Thymus (tissue), 11 donors: Measurements from ENCODE around the gene MED4. TPM values are rescaled to one million over a fixed set of nuclear protein-coding genes. Genes with fewer than 3 reads are reported as not detected.
A peak's percentile ranks its signal among the peaks of the same experiment; 100 is the strongest.

ENCODE experiments used
- DNase-seq, 9 donors: peaks; one replicate each; pipeline ENCODE4 v3.0.0-alpha.2; 2013; ENCODE audit warnings: low spot score in 9 of 9, low read depth in 6 of 9, missing footprints in 1 of 9
- H3K27ac ChIP-seq, 2 donors: one replicate each; pipeline ENCODE4 v1.5.1; 2013; ENCODE audit warnings: control low read depth in 1 of 2, low read depth in 1 of 2, low read length in 1 of 2, mild to moderate bottlenecking in 1 of 2, moderate library complexity in 1 of 2
- H3K27me3 ChIP-seq, 2 donors: one replicate each; pipeline ENCODE4 v1.5.1; 2013; ENCODE audit warnings: low read length in 1 of 2; ENCODE audit not compliant: control insufficient read depth in 2 of 2, insufficient read depth in 1 of 2
- H3K36me3 ChIP-seq, 2 donors: one replicate each; pipeline ENCODE4 v1.5.1; 2013; ENCODE audit warnings: low read length in 1 of 2, mild to moderate bottlenecking in 1 of 2, moderate library complexity in 1 of 2; ENCODE audit not compliant: control insufficient read depth in 2 of 2, insufficient read depth in 2 of 2
- H3K4me1 ChIP-seq, 2 donors: one replicate each; pipeline ENCODE4 v1.5.1; 2013; ENCODE audit warnings: low read length in 2 of 2; ENCODE audit not compliant: control insufficient read depth in 2 of 2, insufficient read depth in 2 of 2
- H3K4me3 ChIP-seq, 2 donors: one replicate each; pipeline ENCODE4 v1.5.1; 2013; ENCODE audit warnings: low read length in 2 of 2, control low read depth in 1 of 2, mild to moderate bottlenecking in 1 of 2
- H3K9me3 ChIP-seq, 2 donors: one replicate each; pipeline ENCODE4 v1.5.1; 2013; ENCODE audit warnings: low read length in 1 of 2, mild to moderate bottlenecking in 1 of 2; ENCODE audit not compliant: control insufficient read depth in 2 of 2, insufficient read depth in 1 of 2
- WGBS: extraction: QIAGEN DNeasy Blood & Tissue Kit; methylation state at CpG from one replicate; pipeline ENCODE4 v1.1.7; 2013; 5-methylcytosine and 5-hydroxymethylcytosine counted together
- polyA plus RNA-seq: library from polyadenylated mRNA; stranded (reverse); fragments of 200-250 nt; gene quantifications from one replicate; pipeline ENCODE4 v1.2.3, GENCODE V29; 2013
- total RNA-seq: library from RNA; stranded (reverse); fragments of 120-200 nt; gene quantifications from one replicate; pipeline ENCODE4 v1.2.4, GENCODE V29; 2013
- donor health status: healthy.

The MED4 gene
- total and polyA plus RNA-seq, 2 donors: 45.3 to 97.3 TPM

GRCh38 chr13:48110132-48110868, 15.4 kb upstream of the MED4 start:
- 89% methylated on average over 3 of the region's 3 CpGs for WGBS
- H3K4me1 ChIP-seq: no peaks in the 10 kb centered on the region
- no peaks in the 10 kb centered on the region for H3K36me3 ChIP-seq
- H3K27me3 ChIP-seq: no peaks in the 10 kb centered on the region
- no peak for DNase-seq
- H3K9me3 ChIP-seq: peaks cover 0 to 1% of the 10 kb centered on the region in 2 donors
- peak overlapping the region in 1 of 2 donors; percentile 10 for H3K27ac ChIP-seq
- no peak overlapping the region for H3K4me3 ChIP-seq

- Histone ChIP-seq H3K36me3 (no peaks in the 10 kb centered on the region), H3K4me3 (no peak overlapping the region), H3K9me3 (no peaks in the 10 kb centered on the region), H3K27ac (no peak overlapping the region), H3K4me1 (no peaks in the 10 kb centered on the region), H3K27me3 (no peaks in the 10 kb centered on the region)
- 84% methylated on average over 4 of the region's 4 CpGs for WGBS
- DNase-seq: no peak
Measured at GRCh38 chr13:48108106-48108505, 13.2 kb upstream of the MED4 start.

GRCh38 chr13:48097793-48098192, 2.9 kb upstream of the MED4 start:
- WGBS: 95% methylated on average over 4 of the region's 4 CpGs
- Histone ChIP-seq H3K27me3 (no peaks in the 10 kb centered on the region), H3K9me3 (peaks cover 0 to 5% of the 10 kb centered on the region in 2 donors), H3K36me3 (no peaks in the 10 kb centered on the region), H3K4me1 (peaks cover 8 to 12% of the 10 kb centered on the region in 2 donors), H3K4me3 (no peak overlapping the region), H3K27ac (no peak overlapping the region)
- DNase-seq: no peak

- Histone ChIP-seq H3K27me3 (no peaks in the 10 kb centered on the region), H3K36me3 (no peaks in the 10 kb centered on the region), H3K27ac (no peak overlapping the region), H3K4me1 (peaks cover 8 to 12% of the 10 kb centered on the region in 2 donors), H3K9me3 (peaks cover 0 to 5% of the 10 kb centered on the region in 2 donors), H3K4me3 (no peak overlapping the region)
- WGBS: 89% methylated on average over 3 of the region's 3 CpGs
- DNase-seq: no peak
Measured at GRCh38 chr13:48096670-48097069, 1.8 kb upstream of the MED4 start.

- peak in 3 of 9 donors; percentile 9 to 24 (median 18) for DNase-seq
Measured at GRCh38 chr13:48094404-48094780, 512 bp downstream of the MED4 start.

GRCh38 chr13:48093588-48093987, 1.3 kb downstream of the MED4 start:
- WGBS: 91% methylated on average over 9 of the region's 9 CpGs
- peaks cover 0 to 2% of the 10 kb centered on the region in 2 donors for H3K36me3 ChIP-seq
- H3K4me3 ChIP-seq: peak overlapping the region; percentile 96 to 100
- H3K9me3 ChIP-seq: peaks cover 0 to 5% of the 10 kb centered on the region in 2 donors
- DNase-seq: no peak
- H3K27me3 ChIP-seq: no peaks in the 10 kb centered on the region
- H3K27ac ChIP-seq: no peak overlapping the region
- peaks cover 8 to 12% of the 10 kb centered on the region in 2 donors for H3K4me1 ChIP-seq

More at GRCh38 chr13:48094404-48094780, 512 bp downstream of the MED4 start:
- Histone ChIP-seq H3K9me3 (peaks cover 0 to 5% of the 10 kb centered on the region in 2 donors), H3K27ac (peak overlapping the region; percentile 79 to 83), H3K36me3 (peaks cover 0 to 1% of the 10 kb centered on the region in 2 donors), H3K4me1 (peaks cover 8 to 12% of the 10 kb centered on the region in 2 donors), H3K27me3 (no peaks in the 10 kb centered on the region), H3K4me3 (peak overlapping the region; percentile 96 to 100)
- under 1% methylated on average over 14 of the region's 14 CpGs for WGBS

GRCh38 chr13:48086272-48086671, 8.6 kb downstream of the MED4 start:
- no peak overlapping the region for H3K27ac ChIP-seq
- no peaks in the 10 kb centered on the region for H3K9me3 ChIP-seq
- WGBS: 94% methylated on average over 2 of the region's 2 CpGs
- H3K36me3 ChIP-seq: peaks cover 15 to 36% of the 10 kb centered on the region in 2 donors
- H3K27me3 ChIP-seq: no peaks in the 10 kb centered on the region
- H3K4me1 ChIP-seq: no peaks in the 10 kb centered on the region
- DNase-seq: no peak
- no peak overlapping the region for H3K4me3 ChIP-seq

GRCh38 chr13:48081739-48082138, 13.2 kb downstream of the MED4 start:
- no peak for DNase-seq
- no peaks in the 10 kb centered on the region for H3K4me1 ChIP-seq
- H3K27ac ChIP-seq: no peak overlapping the region
- 87% methylated on average over 4 of the region's 4 CpGs for WGBS
- H3K4me3 ChIP-seq: no peak overlapping the region
- H3K36me3 ChIP-seq: peaks cover 39 to 68% of the 10 kb centered on the region in 2 donors
- H3K27me3 ChIP-seq: no peaks in the 10 kb centered on the region
- H3K9me3 ChIP-seq: peaks cover 0 to 3% of the 10 kb centered on the region in 2 donors

- H3K27ac ChIP-seq: no peak overlapping the region
- peaks cover 50 to 77% of the 10 kb centered on the region in 2 donors for H3K36me3 ChIP-seq
- no peaks in the 10 kb centered on the region for H3K27me3 ChIP-seq
- no peaks in the 10 kb centered on the region for H3K4me1 ChIP-seq
- no peak overlapping the region for H3K4me3 ChIP-seq
- peak in 4 of 9 donors; percentile 12 to 55 (median 18) for DNase-seq
- WGBS: 45% methylated on average over 2 of the region's 2 CpGs
- H3K9me3 ChIP-seq: peaks cover 2 to 8% of the 10 kb centered on the region in 2 donors
Measured at GRCh38 chr13:48078251-48078656, 16.6 kb downstream of the MED4 start.
